HL-60 (cell line): Measurements from ENCODE around the gene DCC.

Experiments used
- DNase-seq, 2 experiments: peaks; one replicate each; pipeline ENCODE4 v3.0.0-alpha.2; 2010 to 2020; ENCODE audit warnings: low read depth in 1 of 2, low spot score in 1 of 2
- H3K27ac ChIP-seq: fragments of 250-450 bp; sonication (Bioruptor Pico); replicated peaks from 2 replicates; pipeline ENCODE4 v1.5.1; 2020; ENCODE audit warnings: mild to moderate bottlenecking, moderate library complexity
- H3K27me3 ChIP-seq: fragments of 250-450 bp; sonication (Bioruptor Pico); 2 replicates; pipeline ENCODE4 v1.5.1; 2021; ENCODE audit warnings: mild to moderate bottlenecking, moderate library complexity; ENCODE audit not compliant: insufficient read depth, poor library complexity, severe bottlenecking
- H3K4me3 ChIP-seq: replicated peaks from 2 replicates; pipeline ENCODE4 v1.5.1; 2011; ENCODE audit warnings: mild to moderate bottlenecking, control low read depth, low read length; ENCODE audit not compliant: insufficient read depth
- CTCF ChIP-seq: IDR thresholded peaks from one replicate; pipeline ENCODE4 v1.5.1; 2011; ENCODE audit warnings: low read length, control low read depth, inconsistent platforms; ENCODE audit not compliant: insufficient read depth
- GABPA ChIP-seq: IDR thresholded peaks from 2 replicates; pipeline ENCODE4 v1.6.1; 2012; ENCODE audit warnings: low read depth
- POLR2AphosphoS5 ChIP-seq: IDR thresholded peaks from 2 replicates; pipeline ENCODE4 v1.6.1; 2012; ENCODE audit warnings: low read depth
- REST ChIP-seq: IDR thresholded peaks from 2 replicates; pipeline ENCODE4 v1.6.1; 2012; ENCODE audit warnings: low read depth; ENCODE audit not compliant: insufficient replicate concordance
- SPI1 ChIP-seq: IDR thresholded peaks from 2 replicates; pipeline ENCODE4 v1.6.1; 2012; ENCODE audit warnings: low read depth, mild to moderate bottlenecking, borderline replicate concordance

Gene DCC

DNA sequence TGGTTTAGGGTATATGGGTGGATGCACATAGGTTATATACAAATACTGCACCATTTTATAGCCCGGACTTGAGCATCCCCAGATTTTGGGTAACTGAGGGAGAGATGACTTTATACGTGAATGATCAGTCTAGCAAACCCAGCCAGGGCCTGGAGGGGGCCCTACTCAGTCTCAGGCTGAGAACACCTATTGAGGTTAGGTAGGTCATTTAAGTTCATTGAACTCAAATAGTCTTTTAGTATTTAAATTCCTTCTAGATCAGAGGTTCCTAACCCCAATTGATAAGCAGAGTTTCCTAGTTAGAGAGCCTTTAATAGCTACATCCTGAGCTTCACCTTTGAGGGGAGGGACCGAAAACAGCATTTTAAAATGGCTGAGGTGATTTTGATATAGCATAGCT is 487.0 kb downstream of the DCC start:
- DNase-seq = no peak
- no peak overlapping the region for H3K4me3 ChIP-seq
- no peak for TF ChIP-seq SPI1
- TF ChIP-seq CTCF = no peak
- no peak for TF ChIP-seq POLR2AphosphoS5
- no peak for TF ChIP-seq REST
- no peak for TF ChIP-seq GABPA
- H3K27me3 ChIP-seq = no peaks in the 10 kb centered on the region
- H3K27ac ChIP-seq = no peak overlapping the region

GRCh38 chr18:52829320-52829719 is 489.3 kb downstream of the DCC start:
- Histone ChIP-seq H3K27me3 (no peaks in the 10 kb centered on the region), H3K4me3 (no peak overlapping the region), H3K27ac (no peak overlapping the region)
- no peak for DNase-seq
- TF ChIP-seq SPI1 (no peak), GABPA (no peak), CTCF (no peak), POLR2AphosphoS5 (no peak), REST (no peak)

- Histone ChIP-seq H3K27me3 (no peaks in the 10 kb centered on the region), H3K4me3 (no peak overlapping the region), H3K27ac (no peak overlapping the region)
- no peak for DNase-seq
- TF ChIP-seq POLR2AphosphoS5 = no peak
- TF ChIP-seq REST = no peak
- TF ChIP-seq SPI1 = no peak
- TF ChIP-seq CTCF = no peak
- no peak for TF ChIP-seq GABPA
Measured at GRCh38 chr18:52829876-52830405, 489.9 kb downstream of the DCC start.
